IPS-20b (cell line): ENCODE results near the gene ZNF32.

Experiments
- H3K27ac ChIP-seq: one replicate; pipeline ENCODE4 v1.5.1; 2013; ENCODE audit warnings: low read length
- H3K27me3 ChIP-seq: 2 replicates; pipeline ENCODE4 v1.6.1; 2013; ENCODE audit warnings: mild to moderate bottlenecking, low read length, inconsistent platforms; ENCODE audit not compliant: insufficient read depth
- H3K36me3 ChIP-seq: 2 replicates; pipeline ENCODE4 v1.6.1; 2013; ENCODE audit warnings: low read depth, mild to moderate bottlenecking, inconsistent platforms, low read length, moderate library complexity; ENCODE audit not compliant: insufficient read depth
- H3K4me1 ChIP-seq: 2 replicates; pipeline ENCODE4 v1.6.1; 2013; ENCODE audit warnings: mild to moderate bottlenecking, control low read depth, inconsistent platforms, low read length, moderate library complexity; ENCODE audit not compliant: insufficient read depth
- H3K4me3 ChIP-seq: 2 replicates; pipeline ENCODE4 v1.5.1; 2013; ENCODE audit warnings: mild to moderate bottlenecking, low read length, inconsistent platforms
- H3K9ac ChIP-seq: 2 replicates; pipeline ENCODE4 v1.6.1; 2013; ENCODE audit warnings: low read depth, mild to moderate bottlenecking, inconsistent platforms, low read length, moderate library complexity
- H3K9me3 ChIP-seq: 2 replicates; pipeline ENCODE4 v1.6.1; 2013; ENCODE audit warnings: mild to moderate bottlenecking, low read depth, low read length, inconsistent platforms; ENCODE audit not compliant: insufficient read depth

Gene ZNF32

DNA sequence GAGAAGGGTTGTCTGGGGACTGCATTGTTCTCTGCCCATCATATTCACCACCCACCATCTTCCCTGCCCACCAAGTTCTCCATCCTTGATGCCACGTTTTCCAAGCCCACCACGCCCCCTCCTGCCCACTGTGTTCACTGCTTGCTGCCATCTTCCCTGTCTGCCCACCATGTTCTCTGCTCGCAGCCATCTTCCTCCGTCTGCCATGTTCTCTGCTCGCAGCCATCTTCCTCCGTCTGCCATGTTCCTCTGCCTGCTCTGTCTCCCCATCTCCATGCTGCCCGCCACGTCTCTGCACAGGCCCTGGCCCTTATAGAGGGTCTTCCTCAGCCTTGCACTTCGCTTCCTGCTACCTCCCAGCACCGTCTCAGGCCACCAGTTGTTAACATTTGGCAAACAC lies 30.0 kb upstream of the ZNF32 start:
- Histone ChIP-seq H3K27ac (no peak overlapping the region), H3K4me1 (no peaks in the 10 kb centered on the region), H3K36me3 (no peaks in the 10 kb centered on the region), H3K4me3 (no peak overlapping the region), H3K9ac (no peak overlapping the region), H3K9me3 (no peaks in the 10 kb centered on the region), H3K27me3 (no peaks in the 10 kb centered on the region)

DNA sequence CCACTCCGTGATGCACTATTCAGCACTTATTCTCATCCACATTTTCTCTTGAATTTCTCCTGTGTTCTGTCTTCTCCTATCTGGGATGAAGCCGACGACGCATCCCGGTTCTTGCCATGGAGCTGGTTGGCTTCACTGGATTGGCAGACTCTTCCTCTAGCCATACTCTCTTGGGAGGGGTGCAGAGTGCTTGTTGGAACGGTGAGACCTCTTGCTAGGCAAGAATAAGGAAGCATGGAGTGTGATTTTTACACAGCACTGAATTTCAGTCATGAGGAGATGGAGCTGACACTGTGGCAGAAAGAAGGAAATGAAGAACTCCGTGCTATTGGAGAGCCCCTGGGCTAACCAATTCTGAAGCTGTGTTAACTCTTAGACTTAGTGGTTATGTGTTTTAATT lies 28.2 kb upstream of the ZNF32 start:
- no peak overlapping the region for H3K27ac ChIP-seq
- H3K9me3 ChIP-seq: no peaks in the 10 kb centered on the region
- H3K36me3 ChIP-seq: no peaks in the 10 kb centered on the region
- H3K4me3 ChIP-seq: no peak overlapping the region
- no peaks in the 10 kb centered on the region for H3K27me3 ChIP-seq
- H3K4me1 ChIP-seq: no peaks in the 10 kb centered on the region
- no peak overlapping the region for H3K9ac ChIP-seq

DNA sequence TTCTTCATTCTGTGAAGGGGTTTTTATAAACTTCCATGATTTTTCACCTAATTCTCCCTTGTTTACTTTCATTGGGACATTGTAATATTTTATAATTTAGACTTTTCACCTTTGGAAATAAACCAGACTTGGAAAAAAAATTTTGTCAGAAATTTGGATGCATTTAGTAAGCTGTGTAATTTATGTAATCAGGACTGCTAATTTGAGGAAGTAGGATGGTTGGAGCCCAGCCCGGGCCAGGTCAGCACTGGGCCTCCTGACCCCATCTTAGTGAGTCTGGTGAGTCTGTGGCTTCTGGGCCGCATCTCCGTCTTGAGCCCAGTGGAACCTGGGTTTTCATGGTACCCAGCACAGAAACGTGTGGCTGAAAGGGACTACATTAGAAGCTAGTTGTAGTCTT lies 27.6 kb upstream of the ZNF32 start:
- no peak overlapping the region for H3K4me3 ChIP-seq
- H3K4me1 ChIP-seq: no peaks in the 10 kb centered on the region
- H3K9ac ChIP-seq: no peak overlapping the region
- no peaks in the 10 kb centered on the region for H3K36me3 ChIP-seq
- H3K9me3 ChIP-seq: no peaks in the 10 kb centered on the region
- no peak overlapping the region for H3K27ac ChIP-seq
- H3K27me3 ChIP-seq: peaks cover 2% of the 10 kb centered on the region

DNA sequence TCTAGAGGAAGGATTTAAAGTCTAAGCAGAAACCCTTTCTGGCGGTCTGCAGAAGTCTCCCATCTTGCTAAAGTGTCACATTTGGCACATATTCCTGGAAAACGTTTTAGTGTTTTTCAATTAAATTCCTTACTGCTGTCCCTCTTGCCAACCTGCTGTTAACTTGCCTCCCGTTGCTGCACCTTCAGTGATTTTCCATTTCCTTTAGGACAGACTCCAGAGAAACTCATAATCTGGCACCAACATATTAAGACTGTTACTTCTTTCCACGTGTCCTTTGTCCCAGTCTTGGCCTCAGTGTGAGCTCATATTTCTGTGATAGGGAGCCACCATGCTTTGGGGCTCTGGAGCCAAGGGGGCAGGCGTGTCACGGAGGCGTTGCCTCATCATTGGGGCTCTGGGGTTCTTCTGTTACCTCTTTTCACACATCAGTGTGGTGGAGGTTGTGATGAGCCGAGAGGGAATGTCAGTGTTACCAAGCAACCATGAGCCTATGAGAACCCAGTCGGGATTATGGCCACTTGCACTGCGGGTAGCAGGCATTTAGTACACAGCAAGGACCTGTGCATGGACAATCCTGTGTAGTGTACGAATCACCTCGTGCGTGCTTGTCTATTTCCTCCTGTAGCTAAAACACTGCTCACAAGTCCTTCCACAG lies 26.0 kb upstream of the ZNF32 start:
- H3K4me3 ChIP-seq: no peak overlapping the region

DNA sequence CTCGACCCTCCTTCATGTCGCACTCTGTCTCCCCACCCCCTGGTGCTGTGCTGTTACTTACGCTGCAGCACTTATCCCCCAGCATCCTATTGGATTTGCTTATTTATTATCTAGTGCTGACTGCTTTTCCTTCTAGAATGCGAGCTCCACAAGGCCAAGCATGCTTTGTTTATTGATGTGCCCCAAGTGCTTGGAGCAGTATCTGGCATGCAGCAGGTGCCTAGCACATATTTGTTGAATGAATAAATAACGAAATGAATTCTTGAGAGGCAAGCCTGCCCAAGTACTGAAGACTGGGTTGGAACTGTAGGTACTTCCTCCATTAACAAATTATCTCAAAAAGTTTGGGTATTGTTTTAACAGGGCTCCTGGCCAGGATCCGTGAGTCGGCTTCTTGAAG lies 24.8 kb upstream of the ZNF32 start:
- H3K27ac ChIP-seq: no peak overlapping the region
- no peak overlapping the region for H3K9ac ChIP-seq
- H3K4me3 ChIP-seq: no peak overlapping the region
- H3K4me1 ChIP-seq: no peaks in the 10 kb centered on the region
- H3K36me3 ChIP-seq: no peaks in the 10 kb centered on the region
- H3K9me3 ChIP-seq: no peaks in the 10 kb centered on the region
- H3K27me3 ChIP-seq: peaks cover 9% of the 10 kb centered on the region

More for the DNA sequence above, 26.0 kb upstream of the ZNF32 start:
- Histone ChIP-seq H3K4me1 (no peaks in the 10 kb centered on the region), H3K9me3 (no peaks in the 10 kb centered on the region), H3K27ac (no peak overlapping the region), H3K36me3 (no peaks in the 10 kb centered on the region), H3K27me3 (peaks cover 9% of the 10 kb centered on the region), H3K9ac (no peak overlapping the region)

DNA sequence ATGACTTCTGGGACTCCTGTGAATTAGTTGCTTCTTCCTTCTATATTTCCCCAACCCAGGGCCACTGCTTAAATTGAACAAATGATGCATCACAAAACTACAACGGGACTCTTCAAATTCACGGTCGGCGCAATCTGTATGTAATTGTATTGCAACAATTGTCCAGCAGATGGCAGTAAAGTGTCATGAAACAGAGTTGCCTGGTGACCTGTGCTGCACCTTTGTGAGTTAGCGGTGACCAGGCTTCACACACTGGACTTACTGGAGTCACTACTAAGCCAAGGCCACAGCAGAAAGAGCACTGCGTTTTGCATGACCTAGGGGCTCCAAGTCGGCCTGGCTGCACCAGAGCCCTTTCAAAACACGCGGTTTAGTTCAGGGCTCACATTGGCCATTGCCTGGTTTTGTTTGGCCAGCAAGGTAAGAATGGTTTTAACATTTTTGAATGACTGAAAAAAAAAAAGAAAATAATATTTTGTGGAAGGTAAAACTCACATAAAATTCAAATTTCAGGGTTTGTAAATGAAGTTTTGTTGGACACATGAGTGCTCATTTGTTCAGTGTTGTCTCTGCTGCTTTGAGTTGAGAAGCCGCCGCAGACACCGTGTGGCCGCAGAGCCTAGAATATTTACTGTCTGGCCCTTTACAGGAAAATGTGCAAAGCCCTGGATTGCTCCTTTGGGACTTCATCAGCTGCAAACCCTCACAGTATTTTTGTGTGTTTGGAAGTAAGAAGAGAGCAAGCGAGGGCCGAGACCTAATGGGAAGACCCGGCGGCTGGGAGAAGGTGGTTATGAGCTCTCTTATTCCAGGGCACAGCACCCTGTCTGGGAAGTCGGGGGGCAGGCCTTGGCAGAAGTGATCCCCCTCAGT lies 23.2 kb upstream of the ZNF32 start:
- Histone ChIP-seq H3K36me3 (no peaks in the 10 kb centered on the region), H3K27ac (no peak overlapping the region), H3K4me3 (no peak overlapping the region), H3K9me3 (no peaks in the 10 kb centered on the region), H3K27me3 (peaks cover 9% of the 10 kb centered on the region), H3K4me1 (no peaks in the 10 kb centered on the region), H3K9ac (no peak overlapping the region)

DNA sequence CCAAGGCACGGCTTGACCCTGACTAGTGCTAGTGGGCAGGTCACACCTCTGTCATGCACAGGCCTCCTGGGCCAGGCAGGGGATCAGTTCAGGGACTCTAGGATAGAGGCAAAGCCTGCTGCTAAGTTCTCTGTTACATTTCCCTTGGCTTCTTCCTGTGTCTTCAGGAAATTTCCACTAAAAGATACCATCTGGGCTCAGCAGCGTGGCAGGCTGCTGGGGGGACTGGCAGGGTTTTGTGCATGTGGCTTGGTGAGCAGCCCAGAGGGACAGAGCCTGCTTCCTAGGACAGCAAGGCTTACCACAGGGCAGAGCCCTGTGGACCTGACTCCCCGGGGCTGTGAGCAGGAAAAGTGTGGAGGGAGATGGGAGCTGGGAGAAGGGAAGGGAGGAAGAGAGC lies 20.7 kb upstream of the ZNF32 start:
- Histone ChIP-seq H3K9me3 (no peaks in the 10 kb centered on the region), H3K4me3 (no peak overlapping the region), H3K27ac (no peak overlapping the region), H3K36me3 (no peaks in the 10 kb centered on the region), H3K27me3 (peaks cover 9% of the 10 kb centered on the region), H3K9ac (no peak overlapping the region), H3K4me1 (no peaks in the 10 kb centered on the region)

DNA sequence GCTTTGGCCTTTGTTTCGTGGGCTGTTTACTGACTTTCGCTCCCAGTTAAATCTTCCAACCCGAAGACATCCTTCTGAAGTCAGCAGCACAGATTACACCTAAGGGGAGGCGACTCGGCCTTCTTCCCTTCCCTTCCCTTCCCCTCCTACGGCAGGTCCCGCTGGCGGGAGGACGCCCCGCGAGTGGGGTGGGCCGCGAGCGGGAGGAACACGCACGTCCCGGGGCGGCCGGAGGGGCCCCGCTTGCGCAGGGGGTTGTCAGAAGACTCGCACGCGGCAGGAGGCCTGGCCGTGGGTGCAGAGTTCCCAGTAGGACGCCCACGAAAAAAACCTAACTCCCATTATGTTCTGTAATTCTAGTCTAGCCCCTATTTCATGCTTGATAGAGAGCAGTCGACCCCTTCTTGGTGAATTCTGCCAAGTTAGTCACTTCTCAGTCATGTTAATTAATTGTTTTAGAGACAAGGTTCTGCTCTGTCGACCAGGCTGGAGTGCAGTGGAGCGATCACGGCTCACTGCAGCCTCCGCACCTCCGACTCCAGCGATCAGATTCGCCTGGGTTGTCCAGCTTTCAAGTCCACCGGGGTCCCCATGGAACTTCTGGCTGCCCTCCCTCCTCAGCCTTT lies 19.2 kb upstream of the ZNF32 start:
- H3K9ac ChIP-seq: no peak overlapping the region
- peaks cover 9% of the 10 kb centered on the region for H3K27me3 ChIP-seq
- no peaks in the 10 kb centered on the region for H3K36me3 ChIP-seq
- no peak overlapping the region for H3K27ac ChIP-seq
- no peak overlapping the region for H3K4me3 ChIP-seq
- H3K9me3 ChIP-seq: no peaks in the 10 kb centered on the region
- H3K4me1 ChIP-seq: no peaks in the 10 kb centered on the region

DNA sequence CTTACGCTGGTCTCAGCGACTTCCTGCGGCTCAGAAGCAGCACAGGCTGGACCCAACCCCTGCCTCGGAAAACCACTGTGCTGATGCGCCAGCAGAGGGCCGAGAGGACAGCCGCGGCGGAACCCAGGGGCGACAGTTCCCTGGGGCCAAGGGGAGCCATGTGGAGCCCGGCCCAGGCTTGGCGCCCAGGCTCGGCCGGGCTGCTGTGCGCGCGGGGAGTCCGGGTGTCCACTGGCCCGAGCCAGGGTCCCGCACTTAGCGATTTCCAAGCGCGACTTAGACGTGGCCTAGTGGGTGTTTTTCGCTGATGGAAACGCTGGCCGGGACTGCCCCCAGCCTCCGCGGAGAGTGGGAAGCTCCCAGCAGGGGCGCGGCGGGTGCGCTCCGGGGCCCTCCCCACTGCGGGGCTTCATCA lies 18.6 kb upstream of the ZNF32 start:
- Histone ChIP-seq H3K9ac (no peak overlapping the region), H3K36me3 (no peaks in the 10 kb centered on the region), H3K27ac (no peak overlapping the region), H3K4me1 (no peaks in the 10 kb centered on the region), H3K27me3 (peaks cover 9% of the 10 kb centered on the region), H3K9me3 (no peaks in the 10 kb centered on the region), H3K4me3 (no peak overlapping the region)

DNA sequence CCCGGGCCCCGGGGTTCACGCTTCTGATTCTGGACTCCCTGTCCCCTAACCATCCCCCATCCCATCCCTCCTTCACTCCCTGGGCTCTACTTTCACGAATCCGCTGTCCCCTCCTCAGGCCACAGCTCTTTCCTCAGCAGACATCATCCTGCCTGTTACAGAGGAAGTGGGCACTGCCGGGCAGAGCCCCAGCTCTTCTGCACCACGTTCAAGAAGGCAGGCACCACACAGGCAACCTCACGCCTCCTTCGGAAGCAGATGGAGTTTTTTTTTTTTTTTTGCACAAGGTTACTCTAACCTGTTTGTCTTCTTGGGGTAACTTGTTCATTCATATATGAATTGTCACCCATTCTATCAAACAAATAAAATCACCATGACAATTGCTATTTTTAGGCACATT lies 17.9 kb upstream of the ZNF32 start:
- H3K27me3 ChIP-seq: peaks cover 9% of the 10 kb centered on the region
- H3K36me3 ChIP-seq: no peaks in the 10 kb centered on the region
- no peak overlapping the region for H3K9ac ChIP-seq
- H3K9me3 ChIP-seq: no peaks in the 10 kb centered on the region
- no peaks in the 10 kb centered on the region for H3K4me1 ChIP-seq
- H3K27ac ChIP-seq: no peak overlapping the region
- no peak overlapping the region for H3K4me3 ChIP-seq

DNA sequence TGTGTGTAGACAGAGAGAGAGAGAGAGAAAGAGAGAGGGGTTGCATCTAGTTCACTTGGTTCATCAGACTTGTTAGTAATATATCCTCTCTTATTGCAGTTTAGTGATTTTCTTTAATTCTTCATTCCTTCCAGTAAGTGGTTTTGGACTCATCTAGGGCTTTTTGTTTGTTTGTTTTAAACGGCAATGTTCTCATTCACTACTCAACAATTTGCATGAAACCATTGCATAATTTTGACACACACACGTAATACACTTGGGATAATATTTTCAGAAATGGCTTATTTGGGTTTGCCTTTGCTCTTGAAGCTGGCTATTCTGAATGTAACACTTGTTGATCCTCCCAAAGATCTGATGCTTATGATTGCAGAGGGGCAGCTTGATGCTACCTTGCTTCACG lies 16.4 kb upstream of the ZNF32 start:
- Histone ChIP-seq H3K9ac (no peak overlapping the region), H3K4me3 (no peak overlapping the region), H3K4me1 (no peaks in the 10 kb centered on the region), H3K27me3 (no peaks in the 10 kb centered on the region), H3K36me3 (no peaks in the 10 kb centered on the region), H3K9me3 (no peaks in the 10 kb centered on the region), H3K27ac (no peak overlapping the region)

DNA sequence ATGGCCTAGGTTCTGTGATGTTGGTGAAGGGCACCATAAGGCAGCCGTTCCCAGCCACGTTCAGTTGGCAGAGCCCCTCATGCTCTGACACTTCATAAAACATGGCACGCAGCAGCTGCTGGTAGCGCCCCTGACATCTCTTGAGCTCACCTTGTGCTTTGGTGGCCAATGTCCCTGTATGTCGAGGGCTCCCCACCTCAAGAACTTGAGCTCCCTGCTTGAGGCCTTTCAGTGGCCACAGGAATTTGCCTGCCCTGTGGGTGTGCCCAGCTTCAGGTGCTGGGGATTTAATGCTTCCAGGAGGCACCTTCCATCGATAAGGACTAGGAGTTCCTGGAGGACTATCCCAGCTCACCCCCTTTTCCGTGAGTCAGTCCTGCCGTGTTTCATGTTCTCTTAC lies 9.5 kb upstream of the ZNF32 start:
- Histone ChIP-seq H3K9ac (no peak overlapping the region), H3K4me1 (no peaks in the 10 kb centered on the region), H3K9me3 (no peaks in the 10 kb centered on the region), H3K4me3 (no peak overlapping the region), H3K27me3 (no peaks in the 10 kb centered on the region; the same call in 1 of the 2 replicates), H3K36me3 (no peaks in the 10 kb centered on the region), H3K27ac (no peak overlapping the region)
